Gastroesophageal sphincter (tissue), 4 donors: ENCODE data around the gene SCAANT1. TPM values are rescaled to one million over a fixed set of nuclear protein-coding genes. Genes with fewer than 3 reads are reported as not detected.

ENCODE experiments used
- ATAC-seq: fragments of 150-250 bp; one replicate; pipeline ENCODE4 v1.9.1; 2016; ENCODE audit warnings: mild to moderate bottlenecking, moderate library complexity
- H3K27ac ChIP-seq, 4 donors: fragments of 200-600 bp; sonication (generic) in 3 of 4; 1 replicate in 3 of 4; 2 replicates in 1 of 4; pipeline ENCODE4 v1.5.1; 2016 to 2019
- H3K27me3 ChIP-seq: fragments of 200-600 bp; sonication (generic); one replicate; pipeline ENCODE4 v1.5.1; 2019
- H3K36me3 ChIP-seq, 2 donors: fragments of 200-600 bp; sonication (generic); one replicate each; pipeline ENCODE4 v1.5.1; 2019; ENCODE audit warnings: control low read depth in 1 of 2
- H3K4me1 ChIP-seq, 3 donors: fragments of 200-600 bp; sonication (generic); 1 replicate in 2 of 3; 2 replicates in 1 of 3; pipeline ENCODE4 v1.5.1; 2016 to 2019; ENCODE audit warnings: control low read depth in 2 of 3
- H3K4me3 ChIP-seq, 2 donors: fragments of 200-600 bp; sonication (generic); one replicate each; pipeline ENCODE4 v1.5.1; 2019; ENCODE audit warnings: mild to moderate bottlenecking in 1 of 2, moderate library complexity in 1 of 2
- H3K9me3 ChIP-seq, 3 donors: fragments of 200-600 bp; sonication (generic); one replicate each; pipeline ENCODE4 v1.5.1; 2017 to 2019; ENCODE audit warnings: control low read depth in 2 of 3
- EP300 ChIP-seq: sonication (generic); formaldehyde crosslinking; IDR thresholded peaks from one replicate; pipeline ENCODE4 v1.6.1; 2017; ENCODE audit warnings: antibody characterized with exemption, mild to moderate bottlenecking
- POLR2A ChIP-seq, 2 donors: fragments of 450-650 bp; IDR thresholded peaks; one replicate each; pipeline ENCODE4 v1.6.1; 2017; ENCODE audit warnings: antibody characterized with exemption in 2 of 2, mild to moderate bottlenecking in 2 of 2, moderate library complexity in 1 of 2
- POLR2AphosphoS5 ChIP-seq: sonication (generic); formaldehyde crosslinking; IDR thresholded peaks from one replicate; pipeline ENCODE4 v1.6.1; 2017; ENCODE audit warnings: antibody characterized with exemption
- WGBS, 2 donors: methylation state at CpG; one replicate each; pipeline ENCODE4 v1.1.5; 2018; ENCODE audit warnings: low coverage in 1 of 2; 5-methylcytosine and 5-hydroxymethylcytosine counted together
- total RNA-seq, 4 donors: library from RNA; depleted of rRNA; stranded (reverse); fragments of >200 nt; gene quantifications; one replicate each; pipeline ENCODE4 v1.1.0, GENCODE V29; 2016
- TF ChIP-seq, protein P1 (sequence below), 4 experiments: fragments of 200-600 bp in 2 of 4; fragments of 450-650 bp in 2 of 4; sonication (generic) in 1 of 4; IDR thresholded peaks; one replicate each; pipeline ENCODE4 v1.5.1; 2017 to 2019; ENCODE audit warnings: antibody characterized with exemption in 4 of 4, mild to moderate bottlenecking in 2 of 4, moderate library complexity in 2 of 4

SCAANT1 gene
- total RNA-seq, 4 donors from 2014 or later: not detected

DNA sequence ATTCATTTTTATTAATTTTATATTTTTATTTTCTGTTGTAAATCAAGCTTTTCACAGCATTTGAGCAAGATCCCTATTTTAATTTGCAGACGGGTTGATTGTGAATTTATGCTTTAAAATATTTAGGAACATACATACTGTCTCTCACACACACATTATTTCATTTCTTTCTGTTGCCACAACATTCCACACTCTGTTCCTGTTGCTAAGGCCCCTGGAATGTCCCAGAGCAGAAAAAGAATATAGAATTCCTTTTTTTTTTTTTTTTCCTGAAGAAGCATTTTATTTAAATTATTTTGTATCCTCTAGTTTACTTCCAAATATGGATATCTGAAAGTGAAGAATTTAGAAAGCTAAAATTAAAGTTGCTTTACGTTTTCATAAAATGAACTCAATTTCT lies 36.8 kb upstream of the SCAANT1 start:
- ATAC-seq: no peak
- H3K27me3 ChIP-seq: no peaks in the 10 kb centered on the region
- H3K9me3 ChIP-seq: no peaks in the 10 kb centered on the region
- H3K36me3 ChIP-seq: peaks cover 0 to 9% of the 10 kb centered on the region in 2 donors
- TF ChIP-seq POLR2A (IDR thresholded peaks at IDR 0.05): no peak
- TF ChIP-seq, protein P1, sequence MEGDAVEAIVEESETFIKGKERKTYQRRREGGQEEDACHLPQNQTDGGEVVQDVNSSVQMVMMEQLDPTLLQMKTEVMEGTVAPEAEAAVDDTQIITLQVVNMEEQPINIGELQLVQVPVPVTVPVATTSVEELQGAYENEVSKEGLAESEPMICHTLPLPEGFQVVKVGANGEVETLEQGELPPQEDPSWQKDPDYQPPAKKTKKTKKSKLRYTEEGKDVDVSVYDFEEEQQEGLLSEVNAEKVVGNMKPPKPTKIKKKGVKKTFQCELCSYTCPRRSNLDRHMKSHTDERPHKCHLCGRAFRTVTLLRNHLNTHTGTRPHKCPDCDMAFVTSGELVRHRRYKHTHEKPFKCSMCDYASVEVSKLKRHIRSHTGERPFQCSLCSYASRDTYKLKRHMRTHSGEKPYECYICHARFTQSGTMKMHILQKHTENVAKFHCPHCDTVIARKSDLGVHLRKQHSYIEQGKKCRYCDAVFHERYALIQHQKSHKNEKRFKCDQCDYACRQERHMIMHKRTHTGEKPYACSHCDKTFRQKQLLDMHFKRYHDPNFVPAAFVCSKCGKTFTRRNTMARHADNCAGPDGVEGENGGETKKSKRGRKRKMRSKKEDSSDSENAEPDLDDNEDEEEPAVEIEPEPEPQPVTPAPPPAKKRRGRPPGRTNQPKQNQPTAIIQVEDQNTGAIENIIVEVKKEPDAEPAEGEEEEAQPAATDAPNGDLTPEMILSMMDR (IDR thresholded peaks at IDR 0.05): no peak
- no peak for TF ChIP-seq POLR2AphosphoS5
- TF ChIP-seq EP300: no peak
- no peak overlapping the region for H3K4me3 ChIP-seq
- peak overlapping the region in 3 of 4 donors; percentile 48 to 59 (median 50) for H3K27ac ChIP-seq
- 14 to 47% methylated on average over 2 of the region's 2 CpGs for WGBS, 2 donors
- peaks cover 4 to 73% (median 15%) of the 10 kb centered on the region in 3 donors for H3K4me1 ChIP-seq

DNA sequence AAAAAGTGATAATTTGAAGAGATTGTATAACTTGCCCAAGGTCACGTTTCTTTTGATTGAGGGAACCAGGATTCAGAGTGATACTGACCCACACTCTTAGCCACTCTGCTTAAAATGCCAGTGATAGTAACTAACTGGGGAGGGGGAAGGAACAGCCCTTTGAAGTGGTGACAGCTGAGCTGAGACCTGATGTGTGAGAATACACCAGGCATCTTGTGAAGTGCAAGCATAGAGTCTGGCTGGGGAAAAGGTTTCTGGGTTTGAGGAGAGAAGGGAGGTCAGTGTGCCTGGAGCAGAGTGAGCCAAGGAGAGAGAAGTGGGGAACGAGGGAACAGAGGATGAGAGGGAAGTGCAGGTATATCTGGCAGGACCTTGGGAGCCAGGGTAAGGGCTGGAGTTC lies 35.4 kb upstream of the SCAANT1 start:
- Histone ChIP-seq H3K27me3 (no peaks in the 10 kb centered on the region), H3K27ac (peak overlapping the region in 2 of 4 donors; percentile 27 to 44), H3K36me3 (peaks cover 0 to 6% of the 10 kb centered on the region in 2 donors), H3K9me3 (no peaks in the 10 kb centered on the region), H3K4me1 (peaks cover 4 to 65% (median 15%) of the 10 kb centered on the region in 3 donors), H3K4me3 (no peak overlapping the region)
- no peak for ATAC-seq
- TF ChIP-seq POLR2A (IDR thresholded peaks at IDR 0.05) (no peak), EP300 (no peak), POLR2AphosphoS5 (no peak)
- TF ChIP-seq, protein P1 (IDR thresholded peaks at IDR 0.05): no peak
- 70 to 77% methylated on average over 2 of the region's 2 CpGs for WGBS, 2 donors

DNA sequence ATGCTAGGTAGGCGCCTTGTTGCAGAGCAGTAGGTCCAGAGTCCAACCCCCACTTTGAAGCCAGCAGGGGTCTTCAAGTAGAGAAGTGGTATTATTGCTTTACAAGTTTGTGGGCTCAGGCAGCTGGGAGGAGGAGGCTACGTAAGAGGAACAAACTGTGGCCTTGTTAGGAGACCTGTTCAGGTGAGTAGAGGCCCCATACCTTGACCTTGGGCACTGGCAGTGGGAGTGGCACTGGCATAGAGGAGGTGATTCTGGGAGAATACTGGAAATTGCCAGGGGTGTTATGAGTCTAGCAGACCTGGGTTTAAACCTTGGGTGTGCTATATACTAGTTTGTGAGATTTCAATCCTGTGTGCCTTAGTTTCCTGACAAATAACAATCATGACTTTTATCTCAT lies 34.6 kb upstream of the SCAANT1 start:
- ATAC-seq: no peak
- no peak overlapping the region for H3K27ac ChIP-seq
- peaks cover 2 to 57% (median 10%) of the 10 kb centered on the region in 3 donors for H3K4me1 ChIP-seq
- WGBS, 2 donors: 89% methylated on average over 2 of the region's 2 CpGs; no CpG with 5 or more reads in 1 of the 2 donors
- peaks cover 0 to 6% of the 10 kb centered on the region in 2 donors for H3K36me3 ChIP-seq
- no peaks in the 10 kb centered on the region for H3K27me3 ChIP-seq
- no peaks in the 10 kb centered on the region for H3K9me3 ChIP-seq
- no peak overlapping the region for H3K4me3 ChIP-seq
- TF ChIP-seq, protein P1 (IDR thresholded peaks at IDR 0.05): no peak
- no peak for TF ChIP-seq POLR2A (IDR thresholded peaks at IDR 0.05)
- no peak for TF ChIP-seq POLR2AphosphoS5
- no peak for TF ChIP-seq EP300

DNA sequence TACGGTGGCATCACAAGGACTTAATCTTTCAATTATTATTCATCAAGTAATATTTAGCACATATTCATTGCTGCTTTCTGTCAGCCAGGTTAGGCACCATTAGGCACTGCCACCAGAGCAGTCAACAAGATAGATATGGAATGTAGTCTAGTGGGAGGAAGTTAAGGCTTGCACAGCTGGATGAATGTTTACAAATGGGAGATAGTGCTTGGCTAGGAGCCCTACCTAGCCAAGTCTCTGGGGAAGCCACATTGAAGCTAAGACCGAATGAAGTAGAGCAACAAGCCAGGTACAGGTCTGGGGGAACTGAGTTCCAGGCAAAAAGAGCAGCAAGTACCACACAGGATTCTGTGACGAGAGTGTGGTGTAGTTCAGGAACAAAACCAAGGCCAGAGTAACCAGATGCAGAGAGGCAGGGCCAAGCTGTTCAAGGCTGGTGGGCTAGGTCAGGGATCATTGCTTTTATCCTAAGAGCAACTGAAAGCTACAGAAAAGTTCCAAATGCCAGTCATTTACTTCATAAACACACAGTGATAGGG lies 33.4 kb upstream of the SCAANT1 start:
- no peaks in the 10 kb centered on the region for H3K9me3 ChIP-seq
- WGBS, 2 donors: 48 to 57% methylated on average over 2 to 3 of the region's 3 CpGs
- H3K4me1 ChIP-seq: peaks cover 0 to 46% (median 3%) of the 10 kb centered on the region in 3 donors
- no peak overlapping the region for H3K4me3 ChIP-seq
- H3K36me3 ChIP-seq: peaks cover 0 to 6% of the 10 kb centered on the region in 2 donors
- ATAC-seq: peak; percentile 29
- H3K27me3 ChIP-seq: no peaks in the 10 kb centered on the region
- TF ChIP-seq POLR2A (IDR thresholded peaks at IDR 0.05) (no peak), POLR2AphosphoS5 (no peak), EP300 (no peak)
- TF ChIP-seq, protein P1 (IDR thresholded peaks at IDR 0.05): no peak
- no peak overlapping the region for H3K27ac ChIP-seq

DNA sequence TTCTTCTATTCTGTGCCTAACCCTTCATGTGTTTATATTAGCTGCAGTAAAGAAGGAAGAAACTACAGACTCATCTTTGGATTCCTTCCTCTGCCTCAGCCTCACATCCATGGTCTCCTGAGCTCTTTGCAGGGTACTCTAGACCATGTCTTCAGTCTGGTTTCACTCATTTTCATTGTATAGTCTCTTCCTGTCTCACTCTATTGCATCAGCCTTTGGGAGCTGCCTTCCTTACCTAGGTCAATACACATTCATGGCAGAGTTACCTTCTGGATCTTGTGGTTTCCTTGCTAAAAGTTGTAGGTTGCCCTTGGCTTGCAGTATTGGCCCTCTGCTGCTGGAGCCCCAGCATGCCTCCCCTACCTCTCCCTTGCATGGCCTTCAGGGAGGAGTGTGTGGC lies 31.5 kb upstream of the SCAANT1 start:
- Histone ChIP-seq H3K9me3 (no peaks in the 10 kb centered on the region), H3K27me3 (no peaks in the 10 kb centered on the region), H3K4me3 (no peak overlapping the region), H3K27ac (no peak overlapping the region), H3K36me3 (peaks cover 0 to 6% of the 10 kb centered on the region in 2 donors), H3K4me1 (peaks cover 0 to 29% (median 3%) of the 10 kb centered on the region in 3 donors)
- TF ChIP-seq, protein P1 (IDR thresholded peaks at IDR 0.05): no peak
- TF ChIP-seq POLR2A (IDR thresholded peaks at IDR 0.05): no peak
- no peak for TF ChIP-seq POLR2AphosphoS5
- no peak for TF ChIP-seq EP300
- ATAC-seq: no peak
